GM23338 (cell line): Measurements from ENCODE around the gene DYNLL2. TPM values are rescaled to one million over a fixed set of nuclear protein-coding genes. Genes with fewer than 3 reads are reported as not detected.
A peak's percentile ranks its signal among the peaks of the same experiment; 100 is the strongest.
"Not testable (repeated sequence)": the region's sequence is repeated elsewhere in the genome, so short reads cannot be mapped to it uniquely, and the experiment has no call there.

Experiments
- ATAC-seq: fragments of 200-7000 bp; cut with Tn5 transposase; 3 replicates; pipeline ENCODE4 v1.9.1; 2020
- DNase-seq: peaks from one replicate; pipeline ENCODE4 v3.0.0-alpha.2; 2015; ENCODE audit warnings: low spot score
- H2AFZ ChIP-seq: fragments of 200-600 bp; sonication (generic); 2 replicates; pipeline ENCODE4 v1.8.0; 2016; ENCODE audit warnings: antibody characterized with exemption, mild to moderate bottlenecking, moderate library complexity
- H3F3A ChIP-seq: fragments of 200-600 bp; sonication (generic); replicated peaks from 2 replicates; pipeline ENCODE4 v1.8.0; 2017; ENCODE audit warnings: antibody characterized with exemption, mixed run types, low read depth
- H3K27ac ChIP-seq: fragments of 200-600 bp; sonication (generic); 2 replicates; pipeline ENCODE4 v1.6.1; 2016; ENCODE audit warnings: low read depth
- H3K27me3 ChIP-seq: fragments of 200-600 bp; sonication (generic); 2 replicates; pipeline ENCODE4 v1.8.0; 2016; ENCODE audit warnings: mild to moderate bottlenecking, mixed run types, moderate library complexity; ENCODE audit not compliant: insufficient read depth
- H3K36me3 ChIP-seq: fragments of 200-600 bp; sonication (generic); 2 replicates; pipeline ENCODE4 v1.8.0; 2016; ENCODE audit warnings: mild to moderate bottlenecking; ENCODE audit not compliant: insufficient read depth
- H3K4me1 ChIP-seq: fragments of 200-600 bp; sonication (generic); 2 replicates; pipeline ENCODE4 v1.8.0; 2016; ENCODE audit warnings: mild to moderate bottlenecking, moderate library complexity; ENCODE audit not compliant: insufficient read depth
- H3K4me2 ChIP-seq: fragments of 200-600 bp; sonication (generic); 2 replicates; pipeline ENCODE4 v1.7.1; 2017; ENCODE audit warnings: mixed run types
- H3K4me3 ChIP-seq: fragments of 200-600 bp; sonication (generic); 2 replicates; pipeline ENCODE4 v1.6.1; 2016; ENCODE audit warnings: mixed run types
- H3K79me2 ChIP-seq: fragments of 200-600 bp; sonication (generic); replicated peaks from 2 replicates; pipeline ENCODE4 v1.8.0; 2017; ENCODE audit warnings: mild to moderate bottlenecking; ENCODE audit not compliant: insufficient read depth
- H3K9me2 ChIP-seq: fragments of 200-600 bp; sonication (generic); 2 replicates; pipeline ENCODE4 v1.8.0; 2017; ENCODE audit not compliant: insufficient read depth
- H4K20me1 ChIP-seq: fragments of 200-600 bp; sonication (generic); replicated peaks from 2 replicates; pipeline ENCODE4 v1.8.0; 2017; ENCODE audit warnings: mild to moderate bottlenecking; ENCODE audit not compliant: insufficient read depth
- H3K27ac Mint-ChIP-seq: 2 replicates; pipeline ENCODE4 v1.8.0; 2020; ENCODE audit warnings: inconsistent platforms, mild to moderate bottlenecking, moderate library complexity, mixed read lengths
- H3K27me3 Mint-ChIP-seq: 3 replicates; pipeline ENCODE4 v1.8.0; 2022; ENCODE audit warnings: low read depth, mild to moderate bottlenecking, moderate library complexity, mixed read lengths, inconsistent platforms; ENCODE audit not compliant: insufficient read depth, poor library complexity
- H3K36me3 Mint-ChIP-seq: 3 replicates; pipeline ENCODE4 v1.8.0; 2021; ENCODE audit warnings: low read depth, mild to moderate bottlenecking, inconsistent platforms, moderate library complexity, mixed read lengths
- H3K4me1 Mint-ChIP-seq: 3 replicates; pipeline ENCODE4 v1.8.0; 2020; ENCODE audit warnings: mild to moderate bottlenecking, inconsistent platforms, mixed read lengths
- H3K4me3 Mint-ChIP-seq: 3 replicates; pipeline ENCODE4 v1.8.0; 2021; ENCODE audit warnings: moderate library complexity, mild to moderate bottlenecking, inconsistent platforms, mixed read lengths
- H3K9me3 Mint-ChIP-seq: 3 replicates; pipeline ENCODE4 v1.8.0; 2020; ENCODE audit warnings: moderate library complexity, mild to moderate bottlenecking, inconsistent platforms, mixed read lengths
- ZNF114 ChIP-seq: fragments of 250-450 bp; sonication (Bioruptor Pico); IDR thresholded peaks from 2 replicates; pipeline ENCODE4 v1.5.0; 2020; ENCODE audit warnings: mild to moderate bottlenecking, moderate library complexity
- polyA plus RNA-seq: library from polyadenylated mRNA; unstranded; fragments of >200 nt; fragmentation: Nextera tagmentation; extraction: Ambion mirVana; gene quantifications from 2 replicates; pipeline ENCODE4 v1.2.1, GENCODE V29; 2016
- total RNA-seq: library from RNA; depleted of rRNA; stranded (reverse); fragments of >200 nt; shearing (Covaris generic); gene quantifications from 2 replicates; pipeline ENCODE4 v1.2.3, GENCODE V29; 2014
- TF ChIP-seq, protein P1 (sequence below): fragments of 250-450 bp; sonication (Bioruptor Pico); IDR thresholded peaks from 2 replicates; pipeline ENCODE4 v1.5.0; 2020; ENCODE audit warnings: mild to moderate bottlenecking, moderate library complexity
- TF ChIP-seq, protein P2 (sequence below), 2 experiments: fragments of 200-600 bp in 1 of 2; sonication (generic) in 1 of 2; conservative IDR thresholded peaks; 2 replicates each; pipeline versions ENCODE4 v1.5.1 to v1.6.1; 2016 to 2017; ENCODE audit warnings: antibody characterized with exemption in 2 of 2, low read depth in 2 of 2, mild to moderate bottlenecking in 2 of 2, moderate library complexity in 1 of 2

Gene DYNLL2
- total and polyA plus RNA-seq, 2 experiments from 2014 or later = 5.1 to 30.0 TPM

DNA sequence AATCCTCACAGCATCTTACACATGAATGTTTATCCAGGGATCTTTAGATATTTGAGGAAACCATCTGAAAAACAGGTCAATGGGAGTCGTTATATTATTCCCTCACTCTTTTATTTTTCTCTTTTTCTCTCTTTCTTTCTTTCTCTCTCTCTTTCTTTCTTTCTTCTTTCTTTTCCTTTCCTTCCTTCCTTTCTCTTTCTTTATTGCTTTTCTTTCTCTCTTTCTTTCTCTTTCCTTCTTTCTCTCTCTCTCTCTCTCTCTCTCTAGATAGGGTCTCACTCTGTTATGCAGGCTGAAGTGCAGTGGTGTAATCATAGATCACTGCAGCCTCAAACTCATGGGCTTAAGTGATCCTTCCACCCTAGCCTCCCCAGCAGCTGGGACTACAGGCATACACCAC is 44.6 kb downstream of the DYNLL2 start (continued):
- TF ChIP-seq, protein P1, sequence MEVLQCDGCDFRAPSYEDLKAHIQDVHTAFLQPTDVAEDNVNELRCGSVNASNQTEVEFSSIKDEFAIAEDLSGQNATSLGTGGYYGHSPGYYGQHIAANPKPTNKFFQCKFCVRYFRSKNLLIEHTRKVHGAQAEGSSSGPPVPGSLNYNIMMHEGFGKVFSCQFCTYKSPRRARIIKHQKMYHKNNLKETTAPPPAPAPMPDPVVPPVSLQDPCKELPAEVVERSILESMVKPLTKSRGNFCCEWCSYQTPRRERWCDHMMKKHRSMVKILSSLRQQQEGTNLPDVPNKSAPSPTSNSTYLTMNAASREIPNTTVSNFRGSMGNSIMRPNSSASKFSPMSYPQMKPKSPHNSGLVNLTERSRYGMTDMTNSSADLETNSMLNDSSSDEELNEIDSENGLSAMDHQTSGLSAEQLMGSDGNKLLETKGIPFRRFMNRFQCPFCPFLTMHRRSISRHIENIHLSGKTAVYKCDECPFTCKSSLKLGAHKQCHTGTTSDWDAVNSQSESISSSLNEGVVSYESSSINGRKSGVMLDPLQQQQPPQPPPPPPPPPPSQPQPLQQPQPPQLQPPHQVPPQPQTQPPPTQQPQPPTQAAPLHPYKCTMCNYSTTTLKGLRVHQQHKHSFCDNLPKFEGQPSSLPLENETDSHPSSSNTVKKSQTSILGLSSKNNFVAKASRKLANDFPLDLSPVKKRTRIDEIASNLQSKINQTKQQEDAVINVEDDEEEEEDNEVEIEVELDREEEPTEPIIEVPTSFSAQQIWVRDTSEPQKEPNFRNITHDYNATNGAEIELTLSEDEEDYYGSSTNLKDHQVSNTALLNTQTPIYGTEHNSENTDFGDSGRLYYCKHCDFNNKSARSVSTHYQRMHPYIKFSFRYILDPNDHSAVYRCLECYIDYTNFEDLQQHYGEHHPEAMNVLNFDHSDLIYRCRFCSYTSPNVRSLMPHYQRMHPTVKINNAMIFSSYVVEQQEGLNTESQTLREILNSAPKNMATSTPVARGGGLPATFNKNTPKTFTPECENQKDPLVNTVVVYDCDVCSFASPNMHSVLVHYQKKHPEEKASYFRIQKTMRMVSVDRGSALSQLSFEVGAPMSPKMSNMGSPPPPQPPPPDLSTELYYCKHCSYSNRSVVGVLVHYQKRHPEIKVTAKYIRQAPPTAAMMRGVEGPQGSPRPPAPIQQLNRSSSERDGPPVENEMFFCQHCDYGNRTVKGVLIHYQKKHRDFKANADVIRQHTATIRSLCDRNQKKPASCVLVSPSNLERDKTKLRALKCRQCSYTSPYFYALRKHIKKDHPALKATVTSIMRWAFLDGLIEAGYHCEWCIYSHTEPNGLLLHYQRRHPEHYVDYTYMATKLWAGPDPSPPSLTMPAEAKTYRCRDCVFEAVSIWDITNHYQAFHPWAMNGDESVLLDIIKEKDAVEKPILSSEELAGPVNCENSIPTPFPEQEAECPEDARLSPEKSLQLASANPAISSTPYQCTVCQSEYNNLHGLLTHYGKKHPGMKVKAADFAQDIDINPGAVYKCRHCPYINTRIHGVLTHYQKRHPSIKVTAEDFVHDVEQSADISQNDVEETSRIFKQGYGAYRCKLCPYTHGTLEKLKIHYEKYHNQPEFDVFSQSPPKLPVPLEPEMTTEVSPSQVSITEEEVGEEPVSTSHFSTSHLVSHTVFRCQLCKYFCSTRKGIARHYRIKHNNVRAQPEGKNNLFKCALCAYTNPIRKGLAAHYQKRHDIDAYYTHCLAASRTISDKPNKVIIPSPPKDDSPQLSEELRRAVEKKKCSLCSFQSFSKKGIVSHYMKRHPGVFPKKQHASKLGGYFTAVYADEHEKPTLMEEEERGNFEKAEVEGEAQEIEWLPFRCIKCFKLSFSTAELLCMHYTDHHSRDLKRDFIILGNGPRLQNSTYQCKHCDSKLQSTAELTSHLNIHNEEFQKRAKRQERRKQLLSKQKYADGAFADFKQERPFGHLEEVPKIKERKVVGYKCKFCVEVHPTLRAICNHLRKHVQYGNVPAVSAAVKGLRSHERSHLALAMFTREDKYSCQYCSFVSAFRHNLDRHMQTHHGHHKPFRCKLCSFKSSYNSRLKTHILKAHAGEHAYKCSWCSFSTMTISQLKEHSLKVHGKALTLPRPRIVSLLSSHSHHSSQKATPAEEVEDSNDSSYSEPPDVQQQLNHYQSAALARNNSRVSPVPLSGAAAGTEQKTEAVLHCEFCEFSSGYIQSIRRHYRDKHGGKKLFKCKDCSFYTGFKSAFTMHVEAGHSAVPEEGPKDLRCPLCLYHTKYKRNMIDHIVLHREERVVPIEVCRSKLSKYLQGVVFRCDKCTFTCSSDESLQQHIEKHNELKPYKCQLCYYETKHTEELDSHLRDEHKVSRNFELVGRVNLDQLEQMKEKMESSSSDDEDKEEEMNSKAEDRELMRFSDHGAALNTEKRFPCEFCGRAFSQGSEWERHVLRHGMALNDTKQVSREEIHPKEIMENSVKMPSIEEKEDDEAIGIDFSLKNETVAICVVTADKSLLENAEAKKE = no peak

DNA sequence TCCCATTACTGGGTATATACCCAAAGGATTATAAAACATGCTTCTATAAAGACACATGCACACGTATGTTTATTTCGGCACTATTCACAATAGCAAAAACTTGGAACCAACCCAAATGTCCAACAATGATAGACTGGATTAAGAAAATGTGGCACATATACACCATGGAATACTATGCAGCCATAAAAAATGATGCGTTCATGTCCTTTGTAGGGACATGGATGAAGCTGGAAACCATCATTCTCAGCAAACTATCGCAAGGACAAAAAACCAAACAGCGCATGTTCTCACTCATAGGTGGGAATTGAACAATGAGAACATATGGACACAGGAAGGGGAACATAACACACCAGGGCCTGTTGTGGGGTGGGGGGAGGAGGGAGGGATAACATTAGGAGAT is 49.5 kb downstream of the DYNLL2 start:
- not testable (repeated sequence) for H3K4me3 Mint-ChIP-seq, H3K36me3 ChIP-seq, ATAC-seq, H3K27ac ChIP-seq, H3K27ac Mint-ChIP-seq, H3K27me3 Mint-ChIP-seq, H3K4me1 ChIP-seq, H2AFZ ChIP-seq, H3K9me2 ChIP-seq, H3K4me1 Mint-ChIP-seq, H3K36me3 Mint-ChIP-seq, H3K4me3 ChIP-seq, H3K9me3 Mint-ChIP-seq, DNase-seq, H3K4me2 ChIP-seq, H3K27me3 ChIP-seq, H4K20me1 ChIP-seq, H3F3A ChIP-seq, H3K79me2 ChIP-seq

DNA sequence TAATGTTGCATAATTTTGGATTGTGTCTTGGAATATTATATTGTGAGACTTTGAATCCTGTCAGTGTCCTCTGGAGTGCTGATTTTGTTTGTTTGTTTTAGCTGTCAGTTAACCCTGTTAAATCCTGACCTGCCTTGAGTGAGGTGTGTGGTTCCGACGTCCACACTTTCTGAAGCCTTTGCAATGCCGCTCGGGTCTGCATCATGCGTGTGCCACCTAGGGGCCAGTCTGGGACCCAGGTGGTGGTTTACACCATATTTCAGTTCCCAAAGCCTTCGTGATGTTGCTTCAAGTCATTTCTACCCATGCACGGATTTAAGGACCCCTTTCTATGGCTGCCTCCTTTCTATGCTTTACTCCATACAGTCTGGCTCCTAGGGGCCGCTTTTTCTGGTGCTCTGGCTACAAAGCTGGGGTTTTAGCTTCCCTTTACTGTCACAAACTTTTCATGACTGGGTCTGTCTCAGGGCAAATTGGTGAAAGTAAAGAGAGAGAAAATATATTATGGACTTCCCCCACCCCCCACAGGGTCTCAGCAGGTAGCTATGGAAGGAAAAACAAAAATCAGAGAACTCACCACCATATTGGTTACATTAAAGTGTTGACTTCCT is 53.6 kb downstream of the DYNLL2 start:
- Histone ChIP-seq H2AFZ (no peak overlapping the region), H3K36me3 (no peaks in the 10 kb centered on the region), H3K9me2 (peaks cover 3% of the 10 kb centered on the region; the same call in 1 of the 2 replicates), H4K20me1 (no peaks in the 10 kb centered on the region), H3K4me1 (no peaks in the 10 kb centered on the region), H3F3A (no peaks in the 10 kb centered on the region), H3K27me3 (no peaks in the 10 kb centered on the region), H3K79me2 (no peaks in the 10 kb centered on the region), H3K27ac (no peak overlapping the region), H3K4me2 (no peak overlapping the region), H3K4me3 (no peak overlapping the region)
- Mint-ChIP-seq H3K27ac (no peak overlapping the region), H3K9me3 (peaks cover 8% of the 10 kb centered on the region), H3K4me3 (no peak overlapping the region), H3K4me1 (peaks cover 8% of the 10 kb centered on the region; the same call in 2 of the 3 replicates), H3K27me3 (no peaks in the 10 kb centered on the region), H3K36me3 (peaks cover 4% of the 10 kb centered on the region; the same call in 1 of the 3 replicates)
- DNase-seq (peak; percentile 62), ATAC-seq (peak; percentile 93)
- TF ChIP-seq, protein P2, sequence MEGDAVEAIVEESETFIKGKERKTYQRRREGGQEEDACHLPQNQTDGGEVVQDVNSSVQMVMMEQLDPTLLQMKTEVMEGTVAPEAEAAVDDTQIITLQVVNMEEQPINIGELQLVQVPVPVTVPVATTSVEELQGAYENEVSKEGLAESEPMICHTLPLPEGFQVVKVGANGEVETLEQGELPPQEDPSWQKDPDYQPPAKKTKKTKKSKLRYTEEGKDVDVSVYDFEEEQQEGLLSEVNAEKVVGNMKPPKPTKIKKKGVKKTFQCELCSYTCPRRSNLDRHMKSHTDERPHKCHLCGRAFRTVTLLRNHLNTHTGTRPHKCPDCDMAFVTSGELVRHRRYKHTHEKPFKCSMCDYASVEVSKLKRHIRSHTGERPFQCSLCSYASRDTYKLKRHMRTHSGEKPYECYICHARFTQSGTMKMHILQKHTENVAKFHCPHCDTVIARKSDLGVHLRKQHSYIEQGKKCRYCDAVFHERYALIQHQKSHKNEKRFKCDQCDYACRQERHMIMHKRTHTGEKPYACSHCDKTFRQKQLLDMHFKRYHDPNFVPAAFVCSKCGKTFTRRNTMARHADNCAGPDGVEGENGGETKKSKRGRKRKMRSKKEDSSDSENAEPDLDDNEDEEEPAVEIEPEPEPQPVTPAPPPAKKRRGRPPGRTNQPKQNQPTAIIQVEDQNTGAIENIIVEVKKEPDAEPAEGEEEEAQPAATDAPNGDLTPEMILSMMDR (conservative IDR thresholded peaks at IDR 0.05; ENCODE audit: low read depth in 2 of 2) = peak; percentile 52 to 73
- TF ChIP-seq ZNF114 = no peak
